K562 (cell line): ENCODE data around the gene C1QTNF12. TPM values are rescaled to one million over a fixed set of nuclear protein-coding genes. Genes with fewer than 3 reads are reported as not detected.
A peak's percentile ranks its signal among the peaks of the same experiment; 100 is the strongest.

ENCODE experiments used
- FOXP4 ChIP-seq: sonication (generic); formaldehyde crosslinking; IDR thresholded peaks from 2 replicates; pipeline ENCODE4 v1.8.0; 2022; ENCODE audit warnings: mild to moderate bottlenecking, missing genetic modification reagents, borderline replicate concordance
- MEIS2 ChIP-seq: fragments of 450-650 bp; IDR thresholded peaks from 2 replicates; pipeline ENCODE4 v1.6.1; 2014; ENCODE audit warnings: mild to moderate bottlenecking; ENCODE audit not compliant: partially characterized antibody
- REST ChIP-seq, 2 experiments: fragments of 450-650 bp; formaldehyde crosslinking in 1 of 2; IDR thresholded peaks; 2 replicates each; pipeline versions ENCODE4 v1.4.0 to v1.6.1; 2014 to 2020; ENCODE audit warnings: mild to moderate bottlenecking in 2 of 2, borderline replicate concordance in 1 of 2, low read depth in 1 of 2
- SUPT5H ChIP-seq: fragments of 450-650 bp; IDR thresholded peaks from 2 replicates; pipeline ENCODE4 v1.6.1; 2016
- ZBTB40 ChIP-seq, 2 experiments: fragments of 450-650 bp in 1 of 2; sonication (generic) in 1 of 2; formaldehyde crosslinking in 1 of 2; IDR thresholded peaks; 2 replicates each; pipeline versions ENCODE4 v1.7.1 to v1.9.0; 2016 to 2022; ENCODE audit warnings: inconsistent platforms in 1 of 2, mild to moderate bottlenecking in 1 of 2, missing genetic modification reagents in 1 of 2
- polyA plus RNA-seq, 8 experiments: library from polyadenylated mRNA; depleted of rRNA in 4 of 8; stranded (reverse) in 5 of 8; unstranded in 3 of 8; fragments of >200 nt; fragmentation: Nextera tagmentation in 2 of 8; fragmentation: Illumina TruSeq in 1 of 8; extraction: Ambion mirVana in 2 of 8; extraction: Trizol in 1 of 8; gene quantifications; 2 replicates each; pipeline versions ENCODE4 v1.2.1 to v1.2.3, GENCODE V29; 2011 to 2014; ENCODE audit warnings: inconsistent platforms in 1 of 8, missing spikeins in 1 of 8
- total RNA-seq, 7 experiments: library from RNA; depleted of rRNA in 6 of 7; stranded (reverse); fragments of >200 nt in 6 of 7; fragmentation: Illumina TruSeq in 2 of 7; extraction: Trizol in 2 of 7; gene quantifications; 2 replicates each; pipeline versions ENCODE4 v1.2.1 to v1.2.3, GENCODE V29; 2011 to 2021; ENCODE audit warnings: low replicate concordance in 1 of 7

The C1QTNF12 gene
- total and polyA plus RNA-seq, 9 of the 15 experiments (the other 6 are each of a cell fraction or from before 2014, with no cell fraction given), result 0.11 to 4.3 (median 0.93) TPM; not detected in 3

GRCh38 chr1:1200876-1201810 lies 45.4 kb downstream of the C1QTNF12 start (continued):
- TF ChIP-seq REST (IDR thresholded peaks at IDR 0.05; ENCODE audit: borderline replicate concordance) (no peak), REST (CRISPR knock-in tag; IDR thresholded peaks at IDR 0.05; ENCODE audit: low read depth) (no peak; the same call in 1 of the 2 replicates), SUPT5H (no peak), MEIS2 (no peak), FOXP4 (CRISPR knock-in tag) (no peak), ZBTB40 (IDR thresholded peaks at IDR 0.05) (peak; percentile 11; the same call in 1 of the 2 replicates), ZBTB40 (CRISPR knock-in tag; IDR thresholded peaks at IDR 0.05) (no peak)
